Subcutaneous abdominal adipose tissue (tissue), 5 donors: ENCODE data around the gene POLR1H.

Experiments used
- H3K27ac ChIP-seq: one replicate; pipeline ENCODE4 v1.7.0; 2013; ENCODE audit warnings: low read depth, mild to moderate bottlenecking, inconsistent platforms, low read length, moderate library complexity
- H3K27me3 ChIP-seq, 5 donors: one replicate each; pipeline ENCODE4 v1.7.0; 2013; ENCODE audit warnings: low read length in 5 of 5, inconsistent platforms in 1 of 5; ENCODE audit not compliant: control insufficient read depth in 5 of 5, insufficient read depth in 4 of 5
- H3K36me3 ChIP-seq, 5 donors: one replicate each; pipeline ENCODE4 v1.7.0; 2013; ENCODE audit warnings: low read length in 5 of 5; ENCODE audit not compliant: control insufficient read depth in 5 of 5, insufficient read depth in 5 of 5
- H3K4me1 ChIP-seq, 5 donors: one replicate each; pipeline ENCODE4 v1.7.0; 2013; ENCODE audit warnings: low read length in 5 of 5, mild to moderate bottlenecking in 3 of 5, moderate library complexity in 1 of 5; ENCODE audit not compliant: control insufficient read depth in 5 of 5, insufficient read depth in 5 of 5
- H3K4me3 ChIP-seq, 5 donors: one replicate each; pipeline ENCODE4 v1.7.0; 2013; ENCODE audit warnings: low read length in 5 of 5, low read depth in 1 of 5
- H3K9ac ChIP-seq, 5 donors: one replicate each; pipeline ENCODE4 v1.7.0; 2013; ENCODE audit warnings: low read length in 5 of 5, mild to moderate bottlenecking in 4 of 5, moderate library complexity in 3 of 5
- H3K9me3 ChIP-seq, 5 donors: one replicate each; pipeline ENCODE4 v1.7.0; 2013; ENCODE audit warnings: low read length in 5 of 5; ENCODE audit not compliant: control insufficient read depth in 5 of 5
- donor health status: healthy.
- donor health status: healthy.
- donor health status: healthy.
- donor health status: healthy.
- donor health status: healthy.

POLR1H gene

DNA sequence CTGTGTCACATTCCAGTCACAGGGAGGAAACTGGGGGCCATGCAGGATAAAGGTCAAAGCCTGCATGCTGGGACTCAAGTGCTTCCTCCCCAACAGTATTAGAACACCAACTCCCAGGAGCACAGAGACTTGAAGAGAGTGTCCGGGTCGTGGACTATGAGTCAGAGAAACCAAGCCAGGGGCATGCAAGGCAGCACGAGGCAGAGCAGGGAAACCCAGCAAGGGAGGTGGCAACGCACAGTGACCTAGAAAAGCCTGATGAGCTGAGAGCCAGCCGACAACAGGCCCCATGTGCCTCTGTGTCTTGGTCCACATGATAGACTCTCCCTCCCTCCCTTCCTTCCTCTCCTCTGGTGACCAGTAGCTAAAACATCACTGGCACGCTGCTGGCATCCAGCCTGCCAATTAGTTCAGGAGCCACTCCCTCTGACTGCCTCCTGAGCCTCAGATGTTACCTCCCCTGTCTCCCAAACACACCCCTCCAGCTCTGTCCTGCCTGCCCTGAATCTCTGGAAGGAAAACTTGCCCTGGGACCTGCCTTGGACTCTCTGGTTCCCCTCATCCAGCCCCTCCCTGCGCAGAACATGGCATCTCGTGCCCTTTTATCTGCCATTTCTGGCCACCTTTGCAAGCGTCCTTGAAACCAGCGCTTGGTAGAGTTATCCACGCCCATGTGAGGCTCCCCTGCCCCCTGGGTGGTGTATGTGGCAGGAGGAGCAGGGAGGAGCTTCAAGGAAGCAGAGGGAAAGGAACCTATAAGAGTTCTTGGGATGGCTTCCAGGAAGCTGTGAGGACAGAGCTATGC lies 30.7 kb downstream of the POLR1H start:
- peaks cover 3 to 19% (median 8%) of the 10 kb centered on the region in 5 donors for H3K27me3 ChIP-seq
- peaks cover 6 to 21% (median 15%) of the 10 kb centered on the region in 5 donors for H3K4me1 ChIP-seq
- no peaks in the 10 kb centered on the region for H3K36me3 ChIP-seq
- H3K9me3 ChIP-seq: no peaks in the 10 kb centered on the region
- H3K27ac ChIP-seq: no peak overlapping the region
- peak overlapping the region in 1 of 5 donors; percentile 2 for H3K9ac ChIP-seq
- no peak overlapping the region for H3K4me3 ChIP-seq

DNA sequence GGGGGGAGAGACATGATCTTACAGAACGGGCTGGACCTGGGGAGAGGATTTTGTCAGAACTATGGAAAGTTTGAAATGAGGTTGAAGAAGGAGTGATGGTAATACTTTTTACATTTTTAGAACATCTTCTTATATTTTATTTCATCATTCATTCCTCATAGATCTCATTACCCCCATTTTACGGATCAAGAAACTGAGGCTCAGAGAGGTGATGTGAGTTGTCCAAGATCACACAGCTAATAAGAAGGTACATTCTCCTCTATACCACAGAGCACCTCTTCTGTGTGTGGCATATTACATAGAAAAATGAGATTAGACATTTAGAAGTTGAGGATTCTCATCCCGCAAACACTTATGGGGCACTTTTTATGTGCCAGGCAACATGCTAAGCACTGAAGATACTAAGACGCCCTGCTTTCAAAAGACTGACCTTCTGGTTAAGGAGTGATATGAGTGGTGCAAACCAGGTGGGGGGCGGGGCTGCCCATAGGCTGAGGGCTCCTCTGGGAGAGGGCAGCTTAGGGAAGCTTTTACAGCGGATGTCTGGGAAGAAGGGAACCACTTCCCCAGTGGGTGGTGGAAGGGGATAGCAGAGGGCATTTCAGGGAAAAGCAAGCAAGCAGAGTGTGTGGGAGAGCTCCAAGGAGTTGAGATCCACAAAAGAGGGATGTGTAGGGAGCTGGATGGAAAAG lies 31.9 kb downstream of the POLR1H start:
- no peaks in the 10 kb centered on the region for H3K9me3 ChIP-seq
- no peak overlapping the region for H3K9ac ChIP-seq
- no peak overlapping the region for H3K27ac ChIP-seq
- peaks cover 6 to 21% (median 15%) of the 10 kb centered on the region in 5 donors for H3K4me1 ChIP-seq
- no peaks in the 10 kb centered on the region for H3K36me3 ChIP-seq
- H3K27me3 ChIP-seq: peaks cover 7 to 20% (median 11%) of the 10 kb centered on the region in 5 donors
- no peak overlapping the region for H3K4me3 ChIP-seq

DNA sequence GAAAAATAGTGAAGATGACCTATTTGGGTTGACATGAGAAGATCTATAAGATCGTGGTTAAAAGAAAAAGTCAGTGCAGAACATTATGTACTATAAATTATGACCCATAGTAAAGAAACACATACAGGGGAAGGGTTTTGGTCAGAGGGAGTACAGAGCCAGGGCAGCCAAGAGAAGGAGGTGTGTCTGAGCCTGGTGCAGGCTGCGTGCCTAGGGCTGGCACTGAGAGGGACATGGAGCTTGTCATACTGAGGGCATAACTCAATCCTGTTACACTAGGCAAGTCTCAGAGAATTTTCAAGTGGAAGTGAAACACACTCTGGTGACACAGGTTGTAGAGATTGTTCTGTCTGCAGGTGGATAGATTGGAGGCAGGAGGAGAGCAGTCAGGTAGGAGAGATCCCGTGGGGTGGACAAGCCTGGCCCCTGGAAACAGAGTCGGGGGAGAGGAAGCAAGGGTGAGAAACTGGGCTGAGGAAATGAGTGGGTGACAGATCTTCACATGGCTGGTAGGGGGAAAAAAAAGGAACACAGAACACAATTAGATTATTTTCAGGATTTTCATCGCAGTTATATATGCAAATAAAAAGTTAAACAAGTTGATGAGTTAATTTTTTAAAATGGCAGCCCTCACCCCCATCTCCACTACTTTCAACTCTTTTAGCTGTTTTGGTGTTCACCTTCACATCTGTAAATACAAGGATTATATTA lies 33.0 kb downstream of the POLR1H start:
- H3K36me3 ChIP-seq: no peaks in the 10 kb centered on the region
- peaks cover 10 to 29% (median 17%) of the 10 kb centered on the region in 5 donors for H3K27me3 ChIP-seq
- H3K4me1 ChIP-seq: peaks cover 6 to 21% (median 15%) of the 10 kb centered on the region in 5 donors
- H3K9ac ChIP-seq: no peak overlapping the region
- H3K4me3 ChIP-seq: no peak overlapping the region
- no peaks in the 10 kb centered on the region for H3K9me3 ChIP-seq
- H3K27ac ChIP-seq: no peak overlapping the region

DNA sequence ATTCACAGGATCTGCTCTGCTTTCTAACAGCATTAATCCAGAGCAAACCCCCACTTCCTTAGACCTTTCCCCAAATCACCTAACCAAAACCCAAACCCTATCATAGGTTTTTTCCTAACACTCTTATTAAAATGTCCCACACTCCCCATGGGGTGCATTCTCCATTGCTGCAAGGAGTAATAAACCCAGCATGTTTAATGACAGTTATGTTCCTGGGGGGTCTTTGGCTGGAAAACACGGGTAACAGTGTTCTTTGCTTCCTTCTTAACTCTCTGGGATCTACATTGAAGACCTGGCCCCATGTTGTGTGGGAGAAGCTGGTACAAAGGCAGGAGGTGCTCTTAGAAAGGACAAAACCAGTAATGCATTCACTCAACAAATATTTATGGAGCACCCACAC lies 35.8 kb downstream of the POLR1H start:
- Histone ChIP-seq H3K4me1 (peaks cover 9 to 35% (median 25%) of the 10 kb centered on the region in 5 donors), H3K27me3 (peaks cover 15 to 48% (median 29%) of the 10 kb centered on the region in 5 donors), H3K9ac (no peak overlapping the region), H3K9me3 (no peaks in the 10 kb centered on the region), H3K36me3 (no peaks in the 10 kb centered on the region), H3K27ac (no peak overlapping the region), H3K4me3 (no peak overlapping the region)

DNA sequence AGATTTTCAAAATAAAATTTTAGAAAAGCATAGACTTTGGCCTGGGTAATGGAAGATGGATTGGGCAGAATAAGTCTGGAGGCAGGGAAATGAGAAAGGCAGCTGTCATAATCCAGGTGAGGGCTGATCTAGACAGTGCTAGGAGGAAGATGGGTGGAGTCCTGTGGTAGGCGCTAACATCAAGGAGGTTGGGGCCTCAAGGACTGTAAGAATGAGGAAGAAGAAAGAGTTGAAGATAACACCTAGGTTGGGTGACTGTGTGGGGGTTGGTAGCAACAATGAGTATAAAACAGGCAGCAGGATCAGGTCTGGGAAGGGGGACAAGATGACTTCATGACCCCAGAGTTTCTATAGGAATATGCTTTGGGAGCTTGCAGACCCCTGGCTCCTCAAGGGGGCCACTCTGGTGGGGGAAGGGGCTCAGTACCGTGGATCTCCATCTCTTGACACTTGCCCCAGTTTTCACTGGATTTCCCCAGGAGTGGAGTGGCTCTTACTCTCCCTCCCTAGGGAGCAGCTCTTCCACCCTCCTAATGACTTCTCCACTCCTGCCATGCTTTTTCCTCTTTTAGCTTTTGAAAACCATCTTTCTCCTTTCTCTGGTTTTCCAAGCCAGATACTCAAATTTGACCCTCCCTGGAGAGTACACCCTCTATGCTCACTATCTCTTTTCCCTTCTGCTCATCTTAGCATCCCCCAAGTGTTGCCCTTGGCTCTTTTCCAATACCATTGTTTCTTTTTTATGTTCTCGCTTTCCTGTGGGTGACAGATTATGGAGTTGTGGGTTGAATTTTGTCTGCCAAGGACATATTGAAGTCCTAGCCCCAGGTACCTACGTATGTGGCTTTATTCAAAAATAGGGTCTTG lies 37.1 kb downstream of the POLR1H start:
- no peak overlapping the region for H3K4me3 ChIP-seq
- H3K27ac ChIP-seq: no peak overlapping the region
- H3K4me1 ChIP-seq: peaks cover 8 to 40% (median 33%) of the 10 kb centered on the region in 5 donors
- H3K9me3 ChIP-seq: no peaks in the 10 kb centered on the region
- no peaks in the 10 kb centered on the region for H3K36me3 ChIP-seq
- no peak overlapping the region for H3K9ac ChIP-seq
- peaks cover 12 to 40% (median 26%) of the 10 kb centered on the region in 5 donors for H3K27me3 ChIP-seq

DNA sequence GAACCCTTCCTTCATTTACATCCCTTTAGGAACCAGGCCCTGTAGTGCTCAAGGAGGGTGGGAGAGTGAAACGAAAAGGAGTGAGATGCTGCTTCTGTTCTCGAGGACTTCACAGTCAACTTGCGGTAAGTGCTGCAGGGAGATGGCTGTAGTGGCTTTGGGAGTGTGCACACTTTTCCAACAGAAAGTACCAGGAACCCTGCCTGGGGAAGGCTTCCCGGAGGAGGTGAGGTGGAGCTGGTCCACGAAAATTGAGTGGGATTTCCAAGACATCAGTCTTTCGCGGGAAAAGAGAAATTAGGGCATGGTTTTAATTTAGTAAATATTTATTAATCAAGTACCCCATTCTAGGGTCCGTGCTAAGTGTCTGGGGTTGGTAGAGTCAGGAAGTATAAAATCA lies 39.1 kb downstream of the POLR1H start:
- Histone ChIP-seq H3K4me1 (peaks cover 11 to 45% (median 40%) of the 10 kb centered on the region in 5 donors), H3K9me3 (no peaks in the 10 kb centered on the region), H3K36me3 (no peaks in the 10 kb centered on the region), H3K27ac (peak overlapping the region; percentile 82), H3K9ac (peak overlapping the region in 1 of 5 donors; percentile 68), H3K27me3 (peaks cover 12 to 40% (median 22%) of the 10 kb centered on the region in 5 donors), H3K4me3 (peak overlapping the region in 2 of 5 donors; percentile 69 to 77)

DNA sequence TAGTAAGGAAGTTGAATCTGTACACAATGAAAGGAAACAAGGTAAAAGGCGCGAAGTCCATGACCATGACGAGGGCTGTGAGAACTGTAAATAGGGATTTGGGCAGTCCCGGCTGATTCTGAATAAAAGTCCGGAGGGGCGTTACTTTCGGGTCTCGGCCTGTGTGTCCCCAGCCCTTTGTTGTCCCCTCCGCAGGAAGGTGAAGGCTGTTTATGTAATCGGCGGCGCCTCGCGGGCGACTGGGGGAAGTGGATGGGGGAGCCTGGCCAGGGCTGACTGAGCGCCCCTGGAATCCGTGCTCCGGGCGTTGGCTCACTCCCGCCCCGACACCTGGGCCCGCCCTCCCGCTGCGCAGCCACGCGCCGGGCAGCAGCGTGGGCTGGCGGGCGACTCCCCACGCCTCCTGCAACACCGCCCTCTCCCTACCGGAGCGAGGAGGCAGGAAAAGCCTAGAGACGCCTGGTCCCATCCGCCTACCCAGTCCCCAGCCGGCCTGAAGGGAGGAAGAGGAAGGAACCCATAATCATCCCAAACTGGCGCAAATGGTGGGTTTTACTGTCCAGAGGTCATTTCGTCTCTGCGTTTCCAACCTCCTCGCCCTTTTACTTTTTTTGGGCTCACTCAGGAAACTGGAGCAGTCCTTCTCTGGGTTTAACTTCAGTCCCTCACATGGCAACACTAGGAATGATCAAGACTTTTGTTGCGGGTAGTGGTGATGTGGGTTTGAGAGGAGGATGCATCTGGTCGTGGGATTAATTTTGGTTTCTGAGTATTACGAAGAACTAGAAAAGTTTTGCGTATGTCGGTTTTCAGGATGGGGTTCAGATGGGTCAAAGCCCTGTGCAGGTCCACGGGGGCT lies 39.7 kb downstream of the POLR1H start:
- Histone ChIP-seq H3K36me3 (no peaks in the 10 kb centered on the region), H3K4me3 (peak overlapping the region; percentile 23 to 84 (median 69)), H3K27me3 (peaks cover 12 to 39% (median 25%) of the 10 kb centered on the region in 5 donors), H3K9me3 (no peaks in the 10 kb centered on the region), H3K27ac (peak overlapping the region; percentile 82), H3K9ac (peak overlapping the region in 2 of 5 donors; percentile 60 to 68), H3K4me1 (peaks cover 9 to 40% (median 37%) of the 10 kb centered on the region in 5 donors)

DNA sequence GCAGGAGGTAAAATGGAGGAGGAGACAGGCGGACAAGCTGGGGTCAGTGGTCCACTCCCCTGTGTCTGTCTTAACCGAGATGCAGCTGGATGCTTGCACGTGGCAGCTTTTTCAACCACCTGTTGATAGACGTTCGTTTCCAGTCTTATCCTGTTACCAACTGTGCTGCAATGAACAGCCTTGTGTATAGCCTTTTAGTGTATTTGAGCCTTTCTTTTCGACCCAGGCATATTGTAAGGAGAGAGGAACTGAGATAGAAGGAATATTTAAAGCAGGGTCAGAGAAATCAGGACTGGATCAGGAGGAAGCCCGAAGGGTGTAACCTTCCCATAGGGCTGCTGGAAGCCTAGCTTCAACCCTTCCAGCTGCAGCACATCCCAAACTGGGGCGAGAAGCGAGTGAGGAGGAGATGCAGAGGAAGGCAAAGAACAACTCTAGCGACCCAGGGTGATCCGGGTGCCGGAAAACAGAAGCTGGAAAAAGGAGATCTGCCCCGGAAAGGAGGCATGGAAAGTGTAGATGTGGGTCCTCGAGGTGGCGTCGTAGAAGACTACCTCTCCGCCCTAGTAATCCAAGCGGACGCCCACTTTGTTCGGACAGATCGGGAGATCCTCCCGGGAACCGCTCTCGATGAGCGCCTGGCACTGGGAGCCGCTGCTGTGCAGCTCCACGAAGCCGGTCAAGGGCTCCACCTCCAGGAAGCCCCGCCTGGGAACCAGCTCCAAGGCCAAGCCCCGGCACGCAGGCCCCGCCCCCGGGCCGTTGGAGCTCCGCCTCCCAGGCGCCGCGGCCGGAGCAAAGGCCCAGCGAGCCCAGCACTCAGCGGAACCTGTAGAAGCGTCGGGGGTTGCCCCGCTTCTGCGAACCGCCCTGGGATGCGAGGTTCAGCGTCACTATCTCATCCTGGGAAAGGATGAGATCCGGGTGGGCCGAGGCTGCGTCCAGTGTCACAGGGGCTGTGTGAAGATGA lies 40.7 kb downstream of the POLR1H start:
- Histone ChIP-seq H3K27ac (peak overlapping the region; percentile 82), H3K36me3 (no peaks in the 10 kb centered on the region), H3K4me1 (peaks cover 9 to 40% (median 35%) of the 10 kb centered on the region in 5 donors), H3K27me3 (peaks cover 12 to 44% (median 26%) of the 10 kb centered on the region in 5 donors), H3K9ac (peak overlapping the region; percentile 16 to 83 (median 68)), H3K4me3 (peak overlapping the region; percentile 58 to 84 (median 69)), H3K9me3 (no peaks in the 10 kb centered on the region)
